GM23338 (cell line): Measurements from ENCODE around the gene FKBP9. TPM values are rescaled to one million over a fixed set of nuclear protein-coding genes. Genes with fewer than 3 reads are reported as not detected.
A peak's percentile ranks its signal among the peaks of the same experiment; 100 is the strongest.
"Not testable (repeated sequence)": the region's sequence is repeated elsewhere in the genome, so short reads cannot be mapped to it uniquely, and the experiment has no call there.

Experiments used
- ATAC-seq: fragments of 200-7000 bp; cut with Tn5 transposase; 3 replicates; pipeline ENCODE4 v1.9.1; 2020
- DNase-seq: peaks from one replicate; pipeline ENCODE4 v3.0.0-alpha.2; 2015; ENCODE audit warnings: low spot score
- H2AFZ ChIP-seq: fragments of 200-600 bp; sonication (generic); 2 replicates; pipeline ENCODE4 v1.8.0; 2016; ENCODE audit warnings: antibody characterized with exemption, mild to moderate bottlenecking, moderate library complexity
- H3F3A ChIP-seq: fragments of 200-600 bp; sonication (generic); replicated peaks from 2 replicates; pipeline ENCODE4 v1.8.0; 2017; ENCODE audit warnings: antibody characterized with exemption, mixed run types, low read depth
- H3K27ac ChIP-seq: fragments of 200-600 bp; sonication (generic); 2 replicates; pipeline ENCODE4 v1.6.1; 2016; ENCODE audit warnings: low read depth
- H3K27me3 ChIP-seq: fragments of 200-600 bp; sonication (generic); 2 replicates; pipeline ENCODE4 v1.8.0; 2016; ENCODE audit warnings: mild to moderate bottlenecking, mixed run types, moderate library complexity; ENCODE audit not compliant: insufficient read depth
- H3K36me3 ChIP-seq: fragments of 200-600 bp; sonication (generic); 2 replicates; pipeline ENCODE4 v1.8.0; 2016; ENCODE audit warnings: mild to moderate bottlenecking; ENCODE audit not compliant: insufficient read depth
- H3K4me1 ChIP-seq: fragments of 200-600 bp; sonication (generic); 2 replicates; pipeline ENCODE4 v1.8.0; 2016; ENCODE audit warnings: mild to moderate bottlenecking, moderate library complexity; ENCODE audit not compliant: insufficient read depth
- H3K4me2 ChIP-seq: fragments of 200-600 bp; sonication (generic); 2 replicates; pipeline ENCODE4 v1.7.1; 2017; ENCODE audit warnings: mixed run types
- H3K4me3 ChIP-seq: fragments of 200-600 bp; sonication (generic); 2 replicates; pipeline ENCODE4 v1.6.1; 2016; ENCODE audit warnings: mixed run types
- H3K79me2 ChIP-seq: fragments of 200-600 bp; sonication (generic); replicated peaks from 2 replicates; pipeline ENCODE4 v1.8.0; 2017; ENCODE audit warnings: mild to moderate bottlenecking; ENCODE audit not compliant: insufficient read depth
- H3K9me2 ChIP-seq: fragments of 200-600 bp; sonication (generic); 2 replicates; pipeline ENCODE4 v1.8.0; 2017; ENCODE audit not compliant: insufficient read depth
- H4K20me1 ChIP-seq: fragments of 200-600 bp; sonication (generic); replicated peaks from 2 replicates; pipeline ENCODE4 v1.8.0; 2017; ENCODE audit warnings: mild to moderate bottlenecking; ENCODE audit not compliant: insufficient read depth
- H3K27ac Mint-ChIP-seq: 2 replicates; pipeline ENCODE4 v1.8.0; 2020; ENCODE audit warnings: inconsistent platforms, mild to moderate bottlenecking, moderate library complexity, mixed read lengths
- H3K27me3 Mint-ChIP-seq: 3 replicates; pipeline ENCODE4 v1.8.0; 2022; ENCODE audit warnings: low read depth, mild to moderate bottlenecking, moderate library complexity, mixed read lengths, inconsistent platforms; ENCODE audit not compliant: insufficient read depth, poor library complexity
- H3K36me3 Mint-ChIP-seq: 3 replicates; pipeline ENCODE4 v1.8.0; 2021; ENCODE audit warnings: low read depth, mild to moderate bottlenecking, inconsistent platforms, moderate library complexity, mixed read lengths
- H3K4me1 Mint-ChIP-seq: 3 replicates; pipeline ENCODE4 v1.8.0; 2020; ENCODE audit warnings: mild to moderate bottlenecking, inconsistent platforms, mixed read lengths
- H3K4me3 Mint-ChIP-seq: 3 replicates; pipeline ENCODE4 v1.8.0; 2021; ENCODE audit warnings: moderate library complexity, mild to moderate bottlenecking, inconsistent platforms, mixed read lengths
- H3K9me3 Mint-ChIP-seq: 3 replicates; pipeline ENCODE4 v1.8.0; 2020; ENCODE audit warnings: moderate library complexity, mild to moderate bottlenecking, inconsistent platforms, mixed read lengths
- polyA plus RNA-seq: library from polyadenylated mRNA; unstranded; fragments of >200 nt; fragmentation: Nextera tagmentation; extraction: Ambion mirVana; gene quantifications from 2 replicates; pipeline ENCODE4 v1.2.1, GENCODE V29; 2016
- total RNA-seq: library from RNA; depleted of rRNA; stranded (reverse); fragments of >200 nt; shearing (Covaris generic); gene quantifications from 2 replicates; pipeline ENCODE4 v1.2.3, GENCODE V29; 2014
- TF ChIP-seq, protein P1 (sequence below), 2 experiments: fragments of 200-600 bp in 1 of 2; sonication (generic) in 1 of 2; conservative IDR thresholded peaks; 2 replicates each; pipeline versions ENCODE4 v1.5.1 to v1.6.1; 2016 to 2017; ENCODE audit warnings: antibody characterized with exemption in 2 of 2, low read depth in 2 of 2, mild to moderate bottlenecking in 2 of 2, moderate library complexity in 1 of 2

FKBP9 gene
- total and polyA plus RNA-seq, 2 experiments from 2014 or later, result 5.2 to 15.8 TPM

DNA sequence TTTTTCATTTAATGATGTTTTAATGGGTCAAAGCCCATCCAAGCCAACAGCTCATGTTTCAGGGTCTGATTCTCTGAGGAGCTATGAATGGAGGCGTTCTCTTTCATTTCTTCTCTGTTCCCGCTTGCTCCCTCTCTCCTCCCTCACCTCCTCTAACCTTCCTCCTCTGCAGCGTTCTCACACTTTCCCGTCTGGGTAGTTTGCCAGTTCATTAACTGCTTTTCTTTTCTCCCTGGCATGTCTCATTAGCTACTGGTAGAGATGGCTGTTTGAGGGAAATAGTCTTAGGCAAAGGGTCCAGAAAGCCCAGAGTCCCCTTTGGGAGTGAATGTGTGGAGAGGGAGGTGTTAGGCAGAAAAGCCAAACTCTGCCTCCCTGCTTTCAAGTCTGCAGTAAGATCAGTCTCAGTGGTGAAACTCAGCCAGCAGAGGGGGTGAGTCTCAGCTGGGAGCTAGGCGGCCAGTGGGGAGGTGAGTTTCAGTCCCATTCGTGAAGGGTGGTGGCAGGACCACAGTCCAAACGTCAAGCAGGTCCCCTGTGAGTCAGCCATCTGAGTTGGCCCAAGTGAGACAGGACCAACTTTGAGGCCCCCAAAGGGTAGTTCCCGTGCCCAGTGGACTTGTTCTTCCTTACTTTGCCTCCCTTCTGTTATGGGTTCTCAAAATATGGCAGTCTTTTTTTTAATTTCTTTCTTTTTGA is 7.4 kb downstream of the FKBP9 start:
- not testable (repeated sequence) for H3K36me3 Mint-ChIP-seq, H3K9me3 Mint-ChIP-seq, H4K20me1 ChIP-seq, H3K4me3 ChIP-seq, H3K27ac ChIP-seq, H3K9me2 ChIP-seq, H3K4me3 Mint-ChIP-seq, H3K4me2 ChIP-seq, H3K79me2 ChIP-seq, H3K4me1 ChIP-seq, DNase-seq, H3K36me3 ChIP-seq, H3K4me1 Mint-ChIP-seq, H3K27ac Mint-ChIP-seq, H2AFZ ChIP-seq, H3F3A ChIP-seq, H3K27me3 ChIP-seq, H3K27me3 Mint-ChIP-seq
- TF ChIP-seq, protein P1, sequence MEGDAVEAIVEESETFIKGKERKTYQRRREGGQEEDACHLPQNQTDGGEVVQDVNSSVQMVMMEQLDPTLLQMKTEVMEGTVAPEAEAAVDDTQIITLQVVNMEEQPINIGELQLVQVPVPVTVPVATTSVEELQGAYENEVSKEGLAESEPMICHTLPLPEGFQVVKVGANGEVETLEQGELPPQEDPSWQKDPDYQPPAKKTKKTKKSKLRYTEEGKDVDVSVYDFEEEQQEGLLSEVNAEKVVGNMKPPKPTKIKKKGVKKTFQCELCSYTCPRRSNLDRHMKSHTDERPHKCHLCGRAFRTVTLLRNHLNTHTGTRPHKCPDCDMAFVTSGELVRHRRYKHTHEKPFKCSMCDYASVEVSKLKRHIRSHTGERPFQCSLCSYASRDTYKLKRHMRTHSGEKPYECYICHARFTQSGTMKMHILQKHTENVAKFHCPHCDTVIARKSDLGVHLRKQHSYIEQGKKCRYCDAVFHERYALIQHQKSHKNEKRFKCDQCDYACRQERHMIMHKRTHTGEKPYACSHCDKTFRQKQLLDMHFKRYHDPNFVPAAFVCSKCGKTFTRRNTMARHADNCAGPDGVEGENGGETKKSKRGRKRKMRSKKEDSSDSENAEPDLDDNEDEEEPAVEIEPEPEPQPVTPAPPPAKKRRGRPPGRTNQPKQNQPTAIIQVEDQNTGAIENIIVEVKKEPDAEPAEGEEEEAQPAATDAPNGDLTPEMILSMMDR (conservative IDR thresholded peaks at IDR 0.05; ENCODE audit: low read depth in 2 of 2), result peak; percentile 23 to 27; a peak in 3 of 4 replicates
- peak; percentile 98 for ATAC-seq

DNA sequence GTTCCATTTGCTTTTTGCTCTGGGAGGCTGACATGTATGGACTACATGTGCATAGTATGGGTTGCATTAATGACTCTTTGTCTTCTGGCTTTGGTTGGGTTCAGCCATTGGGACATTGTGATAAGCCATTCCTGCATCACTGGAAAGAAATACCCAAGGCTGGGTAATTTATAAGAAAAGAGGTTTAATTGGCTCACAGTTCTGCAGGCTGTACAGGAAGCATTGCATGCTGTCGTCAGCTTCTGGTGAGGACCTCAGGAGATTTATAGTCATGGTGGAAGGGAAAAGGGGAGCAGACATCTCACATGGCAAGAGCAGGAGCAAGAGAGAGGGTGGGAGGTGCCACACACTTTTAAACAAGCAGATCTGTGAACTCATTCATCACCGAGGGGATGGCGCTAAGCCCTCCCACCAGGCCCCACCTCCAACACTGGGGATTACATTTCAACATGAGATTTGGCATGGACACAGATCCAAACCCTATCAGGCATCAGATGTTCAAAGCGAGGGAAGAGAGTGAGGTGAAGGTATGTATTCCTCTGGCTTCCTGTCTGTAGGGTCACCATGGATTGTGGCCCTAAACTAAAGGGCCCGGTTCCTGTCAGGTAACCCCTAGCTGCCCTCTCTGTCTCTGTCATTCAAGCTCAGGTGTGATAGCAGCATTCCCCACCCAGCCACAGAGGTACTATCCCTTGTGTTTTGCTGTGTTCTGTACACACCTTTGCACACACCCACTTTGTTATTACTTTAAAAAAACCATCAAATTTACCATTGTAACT is 9.4 kb downstream of the FKBP9 start:
- H4K20me1 ChIP-seq, H3K79me2 ChIP-seq, H3K4me1 Mint-ChIP-seq, H3K36me3 Mint-ChIP-seq, H3K9me3 Mint-ChIP-seq, H3K9me2 ChIP-seq, H3K4me2 ChIP-seq, ATAC-seq, H2AFZ ChIP-seq, H3K4me3 ChIP-seq, H3K27ac ChIP-seq, H3K27ac Mint-ChIP-seq, H3K36me3 ChIP-seq, H3K4me1 ChIP-seq, H3F3A ChIP-seq, H3K4me3 Mint-ChIP-seq, H3K27me3 Mint-ChIP-seq, DNase-seq, H3K27me3 ChIP-seq: not testable (repeated sequence)

DNA sequence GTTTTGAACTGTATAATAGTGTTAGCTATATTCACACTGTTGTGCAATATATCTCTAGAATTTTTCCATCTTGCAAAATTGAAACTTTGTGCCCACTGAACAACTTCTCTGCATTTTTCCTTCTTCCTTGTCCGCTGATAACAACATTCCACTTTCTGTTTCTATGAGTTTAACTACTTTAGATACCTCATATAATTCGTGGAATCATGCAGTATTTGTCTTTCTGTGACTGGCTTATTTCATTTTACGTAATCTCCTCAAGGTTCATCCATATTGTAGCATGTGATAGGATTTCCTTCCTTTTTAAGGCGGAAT is 10.0 kb downstream of the FKBP9 start:
- H3K79me2 ChIP-seq, H3K4me3 ChIP-seq, H3F3A ChIP-seq, H3K4me1 Mint-ChIP-seq, H3K4me1 ChIP-seq, H3K9me2 ChIP-seq, H3K27me3 Mint-ChIP-seq, H3K4me3 Mint-ChIP-seq, H4K20me1 ChIP-seq, H2AFZ ChIP-seq, H3K36me3 Mint-ChIP-seq, ATAC-seq, H3K27me3 ChIP-seq, H3K27ac Mint-ChIP-seq, H3K9me3 Mint-ChIP-seq, H3K27ac ChIP-seq, H3K4me2 ChIP-seq, DNase-seq, H3K36me3 ChIP-seq: not testable (repeated sequence)

- H3K4me3 ChIP-seq, H3K27me3 ChIP-seq, H3K27ac Mint-ChIP-seq, H3K9me3 Mint-ChIP-seq, H3K9me2 ChIP-seq, H3F3A ChIP-seq, H3K36me3 Mint-ChIP-seq, DNase-seq, H3K4me1 Mint-ChIP-seq, H4K20me1 ChIP-seq, H3K79me2 ChIP-seq, H3K4me2 ChIP-seq, H2AFZ ChIP-seq, H3K36me3 ChIP-seq, H3K27ac ChIP-seq, H3K4me1 ChIP-seq, H3K27me3 Mint-ChIP-seq, H3K4me3 Mint-ChIP-seq: not testable (repeated sequence)
- peak; percentile 66 for ATAC-seq
Observed at GRCh38 chr7:32971967-32972366, 14.7 kb downstream of the FKBP9 start.

- not testable (repeated sequence) for H3K27ac Mint-ChIP-seq, H3K36me3 Mint-ChIP-seq, ATAC-seq, H3K27me3 ChIP-seq, H3K27me3 Mint-ChIP-seq, H3K79me2 ChIP-seq, H3K4me3 Mint-ChIP-seq, H3K9me3 Mint-ChIP-seq, H3K4me1 ChIP-seq, H4K20me1 ChIP-seq, H3K27ac ChIP-seq, H3K4me1 Mint-ChIP-seq, DNase-seq, H3K36me3 ChIP-seq, H2AFZ ChIP-seq, H3K9me2 ChIP-seq, H3K4me3 ChIP-seq, H3F3A ChIP-seq, H3K4me2 ChIP-seq
Observed at GRCh38 chr7:32977159-32977558, 19.9 kb downstream of the FKBP9 start.

GRCh38 chr7:32979246-32979645 is 22.0 kb downstream of the FKBP9 start:
- not testable (repeated sequence) for H3K27me3 ChIP-seq, H3K4me1 ChIP-seq, H3K4me2 ChIP-seq, H3K9me2 ChIP-seq, H3K4me3 Mint-ChIP-seq, H3K36me3 Mint-ChIP-seq, DNase-seq, H2AFZ ChIP-seq, H3K36me3 ChIP-seq, H3K4me3 ChIP-seq, H3K27ac Mint-ChIP-seq, H4K20me1 ChIP-seq, H3K9me3 Mint-ChIP-seq, ATAC-seq, H3K27me3 Mint-ChIP-seq, H3K79me2 ChIP-seq, H3K4me1 Mint-ChIP-seq, H3K27ac ChIP-seq, H3F3A ChIP-seq
